HG02852 (cell line): ENCODE data around the gene BLOC1S4.
"Not testable (repeated sequence)": the region's sequence is repeated elsewhere in the genome, so short reads cannot be mapped to it uniquely, and the experiment has no call there.

Experiments used
- ATAC-seq: cut with Tn5 transposase; IDR thresholded peaks from one replicate; pipeline ENCODE4 v1.9.1; 2021; ENCODE audit warnings: mild to moderate bottlenecking, moderate library complexity; ENCODE audit not compliant: unreplicated experiment

Gene BLOC1S4

GRCh38 chr4:6716958-6717655 lies 1.1 kb downstream of the BLOC1S4 start:
- no peak for ATAC-seq

- no peak for ATAC-seq
Measured at GRCh38 chr4:6718932-6719610, 3.1 kb downstream of the BLOC1S4 start.

GRCh38 chr4:6719611-6720179 lies 3.7 kb downstream of the BLOC1S4 start:
- ATAC-seq = no peak

- ATAC-seq = no peak
Measured at GRCh38 chr4:6720202-6720699, 4.3 kb downstream of the BLOC1S4 start.

- ATAC-seq = no peak
Measured at GRCh38 chr4:6721121-6721520, 5.1 kb downstream of the BLOC1S4 start.

GRCh38 chr4:6722891-6723290 lies 6.9 kb downstream of the BLOC1S4 start:
- no peak for ATAC-seq

- ATAC-seq = no peak
Measured at GRCh38 chr4:6723851-6724250, 7.9 kb downstream of the BLOC1S4 start.

GRCh38 chr4:6724421-6725111 lies 8.6 kb downstream of the BLOC1S4 start:
- no peak for ATAC-seq

GRCh38 chr4:6725427-6725961 lies 9.5 kb downstream of the BLOC1S4 start:
- ATAC-seq = not testable (repeated sequence)

- ATAC-seq = no peak
Measured at GRCh38 chr4:6727081-6727942, 11.3 kb downstream of the BLOC1S4 start.

GRCh38 chr4:6727943-6728250 lies 11.9 kb downstream of the BLOC1S4 start:
- ATAC-seq = no peak

GRCh38 chr4:6728320-6729029 lies 12.5 kb downstream of the BLOC1S4 start:
- no peak for ATAC-seq

- ATAC-seq = no peak
Measured at GRCh38 chr4:6730603-6731317, 14.8 kb downstream of the BLOC1S4 start.

- no peak for ATAC-seq
Measured at GRCh38 chr4:6731318-6731675, 15.3 kb downstream of the BLOC1S4 start.

- no peak for ATAC-seq
Measured at GRCh38 chr4:6731780-6732179, 15.8 kb downstream of the BLOC1S4 start.

- no peak for ATAC-seq
Measured at GRCh38 chr4:6732441-6733357, 16.7 kb downstream of the BLOC1S4 start.

GRCh38 chr4:6733358-6734164 lies 17.6 kb downstream of the BLOC1S4 start:
- no peak for ATAC-seq
